Motor neuron (in vitro differentiated cells): ENCODE results near the gene PC. TPM values are rescaled to one million over a fixed set of nuclear protein-coding genes. Genes with fewer than 3 reads are reported as not detected.

Experiments used
- ATAC-seq, 8 experiments: fragments of 200-7000 bp; cut with Tn5 transposase; replicated peaks in 6 of 8; 2 replicates each; pipeline ENCODE4 v1.8.0; 2021; ENCODE audit warnings: mild to moderate bottlenecking in 8 of 8, moderate library complexity in 8 of 8
- H3K27ac ChIP-seq, 2 donors: fragments of 250-450 bp; sonication (Bioruptor Pico); 2 replicates each; pipeline ENCODE4 v1.9.0; 2021; ENCODE audit warnings: antibody characterized with exemption in 2 of 2, mild to moderate bottlenecking in 2 of 2, moderate library complexity in 1 of 2
- H3K4me1 ChIP-seq, 2 donors: fragments of 250-450 bp; sonication (Bioruptor Pico); replicated peaks in 1 of 2; 2 replicates each; pipeline ENCODE4 v1.6.1; 2021; ENCODE audit warnings: antibody characterized with exemption in 2 of 2, mild to moderate bottlenecking in 2 of 2, moderate library complexity in 1 of 2
- H3K4me3 ChIP-seq, 5 donors: fragments of 250-450 bp; sonication (Bioruptor Pico); 2 replicates each; pipeline ENCODE4 v1.9.0; 2021; ENCODE audit warnings: antibody characterized with exemption in 5 of 5, mild to moderate bottlenecking in 5 of 5, moderate library complexity in 4 of 5
- WGBS, 10 experiments: fragments of 450-650 bp; shearing (Covaris generic); methylation state at CpG; one replicate each; pipeline ENCODE4 v1.0.0; 2022; 5-methylcytosine and 5-hydroxymethylcytosine counted together
- in situ Hi-C, 9 experiments: fragments of 400-800 bp; cut with MboI; loops; one replicate each; pipeline ENCODE4 v1.15.0; 2021; ENCODE audit warnings: low sequenced_read_pairs in 9 of 9, low pct_unique_long_range_greater_than_20kb in 2 of 9; ENCODE audit not compliant: unreplicated experiment in 9 of 9
- total RNA-seq, 8 experiments: library from RNA; unstranded; fragments of 300-600 nt; gene quantifications; 2 replicates each; pipeline versions ENCODE4 v1.2.3 to v1.2.4, GENCODE V29; 2022

Gene PC
- total RNA-seq, 8 experiments from 2014 or later = 8.7 to 31.9 (median 20.0) TPM

DNA sequence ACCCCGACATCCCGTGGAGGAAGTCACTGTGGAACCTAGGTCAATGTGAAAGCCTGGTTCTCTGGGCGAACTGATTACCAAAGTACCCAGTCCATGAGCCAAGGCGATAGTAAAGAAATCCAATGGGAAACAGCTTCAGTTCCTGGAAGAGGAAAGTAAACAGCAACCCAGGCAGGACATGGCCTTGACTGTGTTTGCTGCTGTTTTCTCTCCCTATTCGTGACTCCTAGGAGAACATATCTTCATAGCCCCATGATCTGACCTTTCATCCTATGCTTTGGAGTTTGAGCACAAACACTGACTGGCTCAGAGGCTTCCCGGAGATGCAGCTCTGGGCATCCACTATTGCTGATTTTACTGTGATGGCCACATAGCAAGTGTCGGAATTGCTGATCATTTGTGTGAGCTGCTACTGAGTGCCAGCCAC is 56.2 kb downstream of the PC start:
- 88 to 100% (median 97%) methylated on average over 3 to 7 of the region's 7 CpGs; no CpG with 5 or more reads in 3 of the 10 experiments for WGBS, 10 experiments
- Histone ChIP-seq H3K4me1 (no peaks in the 10 kb centered on the region), H3K27ac (no peak overlapping the region), H3K4me3 (no peak overlapping the region)
- in situ Hi-C loops = no loop called here
- no peak for ATAC-seq

DNA sequence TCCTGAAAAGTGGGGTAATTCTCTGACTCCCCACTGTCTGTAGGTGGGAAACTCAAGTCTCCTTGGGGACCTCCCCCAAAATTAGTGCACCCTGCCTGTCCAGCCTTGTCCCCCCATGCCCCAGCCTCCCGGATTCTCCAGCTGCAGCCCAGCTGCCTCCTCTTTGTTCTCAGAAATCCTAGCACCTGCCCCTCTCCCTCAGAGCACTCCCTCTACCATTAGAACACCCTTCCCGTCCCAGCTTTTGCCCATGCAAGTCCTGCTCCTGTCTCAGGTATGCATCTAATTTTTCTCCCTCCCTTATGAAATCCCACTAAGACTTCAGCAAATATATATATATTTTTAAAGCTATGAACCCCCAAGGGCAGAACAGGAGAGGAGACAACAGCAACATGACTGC is 64.0 kb downstream of the PC start:
- in situ Hi-C loops = no loop called here
- Histone ChIP-seq H3K4me3 (no peak overlapping the region), H3K4me1 (peaks cover 0 to 4% of the 10 kb centered on the region in 2 donors), H3K27ac (no peak overlapping the region)
- WGBS, 10 experiments = 20 to 80% (median 45%) methylated on average over 1 of the region's 2 CpGs; no CpG with 5 or more reads in 6 of the 10 experiments
- ATAC-seq = no peak

DNA sequence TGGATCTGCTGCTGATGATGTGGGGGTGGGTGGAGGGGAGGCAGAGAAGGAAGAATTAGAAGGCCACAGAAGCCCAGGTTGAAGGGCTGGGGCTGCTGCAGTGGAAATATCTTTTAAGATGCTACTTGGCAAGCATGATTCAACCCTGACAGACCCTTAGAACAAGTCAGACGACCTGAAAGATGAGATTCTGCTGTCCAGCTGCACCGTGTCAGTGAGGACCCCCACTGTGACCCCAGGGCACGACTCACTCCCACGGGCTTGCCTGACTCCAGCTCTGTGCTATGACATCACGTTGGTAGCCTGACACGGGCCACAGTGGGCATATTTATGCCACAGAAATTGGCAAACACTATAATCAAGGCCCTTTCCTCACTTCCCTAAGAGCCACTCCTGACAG is 65.3 kb downstream of the PC start:
- Histone ChIP-seq H3K4me1 (peaks cover 0 to 4% of the 10 kb centered on the region in 2 donors), H3K4me3 (no peak overlapping the region), H3K27ac (no peak overlapping the region)
- ATAC-seq = peak in 3 of 8 experiments; percentile 28 to 47 (median 46)
- WGBS, 10 experiments = 17 to 100% (median 40%) methylated on average over 1 to 2 of the region's 6 CpGs; no CpG with 5 or more reads in 7 of the 10 experiments
- in situ Hi-C loops = no loop called here

DNA sequence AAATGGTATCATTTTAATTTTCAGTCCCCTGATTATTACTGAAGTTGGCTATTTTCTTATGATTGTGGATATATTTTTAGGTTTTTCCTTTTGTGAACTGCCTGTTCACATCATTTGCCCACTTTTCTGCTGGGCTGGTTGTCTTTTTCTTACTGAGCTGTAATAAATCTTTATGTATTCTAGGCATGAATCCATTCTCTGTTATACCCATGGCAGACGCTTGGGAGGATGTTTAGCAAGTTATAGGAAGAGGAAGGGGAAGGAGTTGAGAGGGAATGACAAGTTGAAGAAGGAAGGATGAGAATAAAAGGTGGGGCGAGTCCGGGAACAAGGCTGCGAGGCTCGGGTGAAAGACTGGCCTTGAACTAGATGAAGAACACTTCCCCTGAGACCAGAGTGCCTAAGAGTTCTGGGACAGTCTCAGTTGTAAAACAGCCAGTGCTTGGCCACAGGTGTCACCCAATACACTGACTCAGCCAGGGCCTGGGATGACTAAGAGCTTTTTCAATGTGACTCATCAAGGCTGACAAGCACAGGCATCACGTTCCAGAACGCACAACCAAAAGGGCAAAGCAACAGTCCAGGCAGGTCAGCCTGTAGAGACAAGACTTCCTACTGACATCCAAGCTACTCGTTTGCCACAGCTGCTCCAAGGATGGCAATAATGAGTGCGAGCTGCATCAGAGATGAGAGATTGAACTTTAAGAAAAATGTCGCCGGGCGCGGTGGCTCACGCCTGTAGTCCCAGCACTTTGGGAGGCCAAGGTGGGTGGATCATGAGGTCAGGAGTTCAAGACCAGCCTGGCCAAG is 66.1 kb downstream of the PC start:
- in situ Hi-C loops = no loop called here
- no peak overlapping the region for H3K4me3 ChIP-seq
- WGBS, 10 experiments = 17 to 100% (median 80%) methylated on average over 2 to 14 of the region's 14 CpGs; no CpG with 5 or more reads in 3 of the 10 experiments
- peaks cover 0 to 4% of the 10 kb centered on the region in 2 donors for H3K4me1 ChIP-seq
- ATAC-seq = peak; percentile 47 to 100 (median 76)
- no peak overlapping the region for H3K27ac ChIP-seq

DNA sequence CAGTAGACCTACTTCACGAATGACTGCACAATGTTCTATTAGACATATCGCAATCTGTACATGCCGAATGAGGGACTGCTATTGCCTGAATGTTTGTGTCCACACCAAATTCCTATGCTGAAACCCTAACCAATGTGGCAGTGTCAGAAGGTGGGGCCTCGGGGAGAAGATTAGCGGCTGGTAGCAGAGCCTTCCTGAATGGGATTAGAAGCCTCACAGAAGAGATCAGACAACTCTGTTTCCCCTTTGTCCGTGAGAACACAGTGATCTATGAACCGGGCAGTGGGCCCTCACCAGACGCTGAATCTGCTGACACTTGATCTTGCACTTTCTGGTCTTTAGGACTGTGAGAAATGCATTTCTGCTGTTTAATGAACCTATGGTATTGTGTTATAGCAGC is 68.2 kb downstream of the PC start:
- ATAC-seq = peak in 1 of 8 experiments; percentile 2
- Histone ChIP-seq H3K27ac (no peak overlapping the region), H3K4me3 (no peak overlapping the region), H3K4me1 (peaks cover 4 to 9% of the 10 kb centered on the region in 2 donors)
- WGBS, 10 experiments = 33 to 100% (median 67%) methylated on average over 1 to 7 of the region's 8 CpGs
- in situ Hi-C loops = no loop called here

DNA sequence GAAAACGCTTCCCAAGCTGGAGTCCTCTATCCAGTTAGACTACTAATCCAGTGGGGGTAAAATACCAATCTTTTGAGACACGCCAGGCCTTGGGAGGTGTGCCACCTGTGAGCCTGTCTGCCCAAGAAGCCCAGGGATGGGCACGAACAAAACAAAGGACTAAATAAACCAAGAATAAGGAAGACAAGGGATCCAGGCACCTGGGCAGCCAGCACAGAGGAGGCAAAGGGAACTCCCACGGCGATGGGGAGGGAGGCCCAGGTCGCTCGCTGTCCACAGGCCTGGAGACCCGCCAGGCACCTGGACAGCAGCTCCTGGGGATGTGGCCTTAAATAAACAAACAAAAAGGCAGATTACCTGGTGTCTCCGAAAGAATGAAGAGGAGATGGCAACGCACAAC is 69.9 kb downstream of the PC start:
- Histone ChIP-seq H3K27ac (no peak overlapping the region), H3K4me3 (no peak overlapping the region), H3K4me1 (peaks cover 7 to 11% of the 10 kb centered on the region in 2 donors)
- 85 to 100% (median 90%) methylated on average over 1 to 7 of the region's 10 CpGs; no CpG with 5 or more reads in 3 of the 10 experiments for WGBS, 10 experiments
- in situ Hi-C loops = no loop called here
- no peak for ATAC-seq

DNA sequence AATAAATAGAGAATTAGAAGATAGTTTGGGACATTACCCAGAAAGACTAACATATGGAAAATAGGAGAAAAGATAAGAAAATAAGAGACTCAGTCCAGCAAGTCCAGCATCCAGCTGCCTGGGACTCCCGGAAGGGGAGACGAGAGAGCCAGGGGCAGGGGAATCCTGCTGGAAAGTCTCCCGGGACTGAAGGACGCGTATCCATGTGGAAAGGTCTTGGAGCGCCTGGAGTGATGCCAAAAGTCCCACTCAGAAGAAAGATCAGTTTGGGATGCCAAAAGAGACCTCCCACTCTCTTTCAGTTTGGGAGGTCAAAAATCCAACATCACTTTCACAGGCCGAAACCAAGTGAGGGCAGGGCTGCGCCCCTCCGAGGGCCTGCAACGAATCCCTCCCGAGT is 70.7 kb downstream of the PC start:
- Histone ChIP-seq H3K27ac (no peak overlapping the region), H3K4me1 (peaks cover 13 to 18% of the 10 kb centered on the region in 2 donors), H3K4me3 (no peak overlapping the region)
- ATAC-seq = no peak
- WGBS, 10 experiments = 56 to 92% (median 81%) methylated on average over 2 to 11 of the region's 11 CpGs; no CpG with 5 or more reads in 2 of the 10 experiments
- in situ Hi-C loops = no loop called here

DNA sequence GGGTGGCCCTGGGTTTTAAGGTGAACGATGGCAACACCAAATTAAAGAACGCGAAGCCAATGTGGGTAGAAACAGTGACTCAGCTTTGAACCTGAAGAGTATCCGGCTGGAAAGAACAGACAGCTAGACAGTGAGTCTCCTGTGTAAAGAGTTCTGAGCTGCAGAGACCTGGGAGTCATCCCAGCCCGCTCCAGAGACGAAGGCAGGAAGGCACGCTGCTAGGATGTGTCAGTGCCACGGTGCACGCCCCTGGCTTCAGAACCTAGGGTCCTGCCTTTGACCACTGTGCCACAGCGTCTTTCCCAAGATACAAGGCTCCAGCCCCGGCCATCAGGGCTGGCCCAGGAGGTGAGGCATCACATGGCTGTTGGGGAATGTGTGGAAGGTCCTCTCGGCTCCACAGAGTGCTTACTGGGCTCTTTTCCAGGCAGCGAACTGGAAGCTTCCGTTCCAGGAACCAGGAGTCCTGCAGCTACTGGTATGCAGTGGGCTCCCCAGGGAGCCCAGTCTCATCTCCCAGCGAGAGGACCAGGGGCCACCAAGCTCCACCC is 71.4 kb downstream of the PC start:
- no peak overlapping the region for H3K4me3 ChIP-seq
- WGBS, 10 experiments = 37 to 100% (median 100%) methylated on average over 1 to 3 of the region's 15 CpGs; no CpG with 5 or more reads in 1 of the 10 experiments
- in situ Hi-C loops = no loop called here
- ATAC-seq = no peak
- H3K27ac ChIP-seq = no peak overlapping the region
- H3K4me1 ChIP-seq = peaks cover 21 to 26% of the 10 kb centered on the region in 2 donors

DNA sequence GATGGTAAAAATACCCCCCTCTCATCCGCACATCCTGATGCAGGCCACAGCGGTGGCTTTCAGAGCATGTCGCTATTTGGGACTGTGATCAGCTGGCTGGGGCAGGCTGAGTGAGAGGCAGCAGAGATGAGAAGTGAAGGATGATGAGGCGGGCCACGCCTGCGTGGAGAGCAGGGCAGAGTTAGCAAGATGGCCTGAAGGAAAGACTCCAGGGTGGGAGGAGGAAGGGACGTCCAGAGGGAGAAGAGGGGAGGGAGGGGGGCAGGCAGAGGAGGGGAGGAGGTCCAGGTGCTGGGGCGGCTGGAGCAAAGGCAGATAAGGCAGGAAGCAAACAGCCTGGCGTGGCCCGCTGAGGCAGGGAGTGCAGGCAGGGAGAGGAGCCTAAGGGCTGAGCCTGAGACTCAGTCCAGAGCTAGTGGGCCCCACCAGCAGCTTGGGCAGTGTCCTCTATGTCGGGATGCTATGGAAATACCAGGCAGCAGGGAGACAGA is 72.2 kb downstream of the PC start:
- 20 to 74% (median 56%) methylated on average over 1 to 3 of the region's 11 CpGs; no CpG with 5 or more reads in 6 of the 10 experiments for WGBS, 10 experiments
- H3K4me1 ChIP-seq = peaks cover 28 to 31% of the 10 kb centered on the region in 2 donors
- ATAC-seq = peak in 7 of 8 experiments; percentile 15 to 82 (median 53)
- in situ Hi-C loops = no loop called here
- H3K27ac ChIP-seq = no peak overlapping the region
- no peak overlapping the region for H3K4me3 ChIP-seq

DNA sequence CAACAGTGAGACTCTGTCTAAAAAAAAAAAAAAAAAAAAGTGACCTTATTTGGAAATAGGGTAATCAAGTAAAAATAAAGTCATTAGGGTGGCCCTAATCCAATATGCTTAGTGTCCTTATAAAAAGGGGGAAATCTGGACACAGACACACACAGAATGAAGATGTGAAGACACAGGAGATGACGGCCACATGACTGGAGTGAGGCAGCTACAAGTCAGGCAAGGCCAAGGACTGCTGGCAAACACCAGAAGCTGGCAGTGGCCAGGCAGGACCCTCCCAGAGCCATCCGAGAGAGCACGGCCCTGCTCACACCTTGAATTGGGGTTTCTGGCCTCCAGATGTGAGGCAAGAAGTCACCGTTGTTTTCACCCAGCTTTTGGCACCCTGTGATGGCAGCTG is 72.7 kb downstream of the PC start:
- no peak for ATAC-seq

DNA sequence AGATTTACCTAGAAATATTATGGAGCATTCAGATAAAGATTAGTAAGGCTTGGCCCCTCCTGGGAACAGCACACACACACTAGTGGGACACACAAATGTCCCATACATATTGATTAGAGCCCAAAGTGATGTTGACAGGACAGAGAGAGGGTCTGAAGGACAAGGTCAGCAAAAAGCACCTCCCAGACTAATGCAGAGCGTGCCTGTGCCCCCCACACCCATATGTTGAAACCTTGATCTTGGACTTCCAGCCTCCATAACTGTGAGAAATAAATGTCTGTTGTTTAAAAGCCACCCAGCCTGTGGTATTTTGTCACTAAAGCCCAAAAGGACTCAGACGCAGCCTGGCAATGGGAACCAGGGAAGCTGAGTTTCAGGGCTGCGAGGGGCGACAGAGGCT is 73.7 kb downstream of the PC start:
- Histone ChIP-seq H3K4me3 (no peak overlapping the region), H3K4me1 (peaks cover 39 to 41% of the 10 kb centered on the region in 2 donors), H3K27ac (no peak overlapping the region)
- in situ Hi-C loops = no loop called here
- no peak for ATAC-seq
- 88 to 100% (median 100%) methylated on average over 1 to 2 of the region's 4 CpGs; no CpG with 5 or more reads in 6 of the 10 experiments for WGBS, 10 experiments

More for the DNA sequence above, 72.7 kb downstream of the PC start:
- H3K4me1 ChIP-seq = peaks cover 32 to 34% of the 10 kb centered on the region in 2 donors
- WGBS, 10 experiments = 50 to 100% (median 83%) methylated on average over 1 to 4 of the region's 4 CpGs; no CpG with 5 or more reads in 4 of the 10 experiments
- no peak overlapping the region for H3K4me3 ChIP-seq
- no peak overlapping the region for H3K27ac ChIP-seq
- in situ Hi-C loops = no loop called here

DNA sequence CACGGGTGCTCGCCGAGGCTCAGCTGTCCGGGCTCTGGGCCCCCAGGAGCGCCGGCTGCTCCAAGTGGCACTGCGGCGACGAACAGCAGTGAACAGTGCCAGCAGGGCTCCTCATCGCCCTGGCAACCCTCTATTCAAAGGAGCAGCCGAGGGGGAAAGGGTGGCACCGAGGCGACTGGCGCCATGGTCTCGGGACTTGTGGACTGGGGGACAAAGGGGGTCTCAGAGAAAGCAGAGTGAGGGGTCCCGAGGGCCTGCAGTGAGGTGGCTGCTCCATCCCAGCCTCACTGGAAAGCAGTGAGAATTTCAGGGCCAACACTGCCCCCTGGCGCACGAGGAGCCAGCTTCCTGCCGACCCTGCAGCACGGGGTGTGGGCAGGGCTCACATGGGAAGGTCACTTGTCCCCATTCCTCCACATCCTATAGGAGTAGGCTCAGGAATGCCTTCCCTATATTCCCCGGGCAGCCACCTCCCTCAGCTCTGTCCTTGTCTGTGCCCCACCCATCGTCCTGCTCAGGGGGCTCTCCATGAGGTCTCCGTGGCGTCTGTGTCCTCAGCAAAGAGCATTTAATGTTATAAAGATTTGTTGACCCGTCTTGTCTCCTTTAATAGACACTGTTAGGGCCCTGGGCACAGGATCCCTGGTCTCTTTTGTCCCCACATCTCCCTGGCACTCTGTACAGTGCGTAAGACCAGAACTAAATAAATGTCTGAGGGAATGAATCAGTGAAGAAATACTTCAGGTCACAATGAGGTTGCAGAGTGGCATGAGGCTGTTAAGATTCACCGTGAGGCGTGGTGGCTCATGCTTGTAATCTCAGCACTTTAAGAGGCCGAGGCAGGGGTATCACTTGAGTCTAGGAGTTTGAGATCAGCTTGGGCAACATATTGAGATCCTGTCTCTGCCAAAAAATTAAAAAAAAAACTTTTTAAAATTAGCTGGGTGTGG is 74.9 kb downstream of the PC start:
- whole genome bisulfite sequencing, 10 experiments = 20 to 100% (median 54%) methylated on average over 1 to 11 of the region's 29 CpGs; no CpG with 5 or more reads in 3 of the 10 experiments
- Histone ChIP-seq H3K27ac (peak overlapping the region in 1 of 2 donors; percentile 71), H3K4me1 (peaks cover 51 to 53% of the 10 kb centered on the region in 2 donors), H3K4me3 (no peak overlapping the region)
- ATAC-seq = peak; percentile 30 to 93 (median 76)
- in situ Hi-C loops = no loop called here
